Osteoblast (primary cell): ENCODE data around the gene SLAMF6. TPM values are rescaled to one million over a fixed set of nuclear protein-coding genes. Genes with fewer than 3 reads are reported as not detected.

Experiments
- DNase-seq: peaks from one replicate; pipeline ENCODE4 v3.0.0; 2011; ENCODE audit warnings: low spot score, mixed read lengths; ENCODE audit not compliant: insufficient read length; ENCODE audit errors: missing footprints
- H2AFZ ChIP-seq: 2 replicates; pipeline ENCODE4 v1.6.0; 2011; ENCODE audit warnings: mild to moderate bottlenecking, low read length
- H3K27ac ChIP-seq: 2 replicates; pipeline ENCODE4 v1.5.1; 2011; ENCODE audit warnings: mild to moderate bottlenecking, low read depth, low read length, moderate library complexity
- H3K27me3 ChIP-seq: 2 replicates; pipeline ENCODE4 v1.6.0; 2012; ENCODE audit warnings: mild to moderate bottlenecking, control low read depth, inconsistent platforms, low read length, moderate library complexity; ENCODE audit not compliant: insufficient read depth
- H3K36me3 ChIP-seq: 2 replicates; pipeline ENCODE4 v1.5.1; 2011; ENCODE audit warnings: mild to moderate bottlenecking, low read length, control low read depth, moderate library complexity; ENCODE audit not compliant: insufficient read depth
- H3K4me1 ChIP-seq: 2 replicates; pipeline ENCODE4 v1.5.1; 2011; ENCODE audit warnings: mild to moderate bottlenecking, low read length, control low read depth, moderate library complexity; ENCODE audit not compliant: insufficient read depth
- H3K4me2 ChIP-seq: 2 replicates; pipeline ENCODE4 v1.6.0; 2011; ENCODE audit warnings: mild to moderate bottlenecking, low read length; ENCODE audit not compliant: insufficient read depth
- H3K4me3 ChIP-seq: fragments of 200-600 bp; sonication (generic); 3 replicates; pipeline ENCODE4 v1.5.1; 2012; ENCODE audit warnings: mild to moderate bottlenecking, low read length, inconsistent platforms; ENCODE audit not compliant: insufficient read depth
- H3K79me2 ChIP-seq: 2 replicates; pipeline ENCODE4 v1.6.0; 2012; ENCODE audit warnings: mild to moderate bottlenecking, low read length, control low read depth, inconsistent platforms; ENCODE audit not compliant: insufficient read depth
- H3K9me3 ChIP-seq: 2 replicates; pipeline ENCODE4 v1.5.1; 2011; ENCODE audit warnings: low read depth, low read length, control low read depth
- H4K20me1 ChIP-seq: 2 replicates; pipeline ENCODE4 v1.6.0; 2012; ENCODE audit warnings: mild to moderate bottlenecking, low read length, control low read depth; ENCODE audit not compliant: insufficient read depth
- total RNA-seq: library from RNA; depleted of rRNA; stranded (reverse); fragments of >200 nt; gene quantifications from 2 replicates; pipeline ENCODE4 v1.2.3, GENCODE V29; 2012
- TF ChIP-seq, protein P1 (sequence below): IDR thresholded peaks from 2 replicates; pipeline ENCODE4 v1.5.1; 2011; ENCODE audit warnings: mild to moderate bottlenecking, low read depth, low read length, moderate library complexity; ENCODE audit errors: extremely low read depth

The SLAMF6 gene
- total RNA-seq, 1 donor, result not detected

DNA sequence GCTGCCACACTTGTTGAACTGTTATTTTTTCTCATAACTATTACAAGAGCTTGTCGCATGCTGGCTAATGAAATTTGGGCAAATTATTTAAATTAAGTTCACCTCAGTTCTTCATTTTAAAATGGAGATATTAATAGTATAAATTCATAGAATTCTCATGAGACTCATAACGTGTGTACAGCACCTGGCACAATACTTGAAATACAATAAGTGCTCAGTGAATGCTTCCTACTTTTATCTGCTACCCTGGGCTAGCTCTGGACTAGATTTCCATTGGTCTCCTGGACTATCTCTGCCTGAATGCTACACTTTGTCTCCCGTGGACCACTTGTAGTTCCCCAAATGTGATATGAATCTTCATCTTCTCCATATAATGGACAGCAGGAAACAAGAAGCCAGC lies 919 bp downstream of the SLAMF6 start:
- Histone ChIP-seq H3K9me3 (no peaks in the 10 kb centered on the region), H3K4me3 (no peak overlapping the region), H2AFZ (no peak overlapping the region), H3K79me2 (no peaks in the 10 kb centered on the region), H3K27ac (no peak overlapping the region), H4K20me1 (no peaks in the 10 kb centered on the region), H3K27me3 (no peaks in the 10 kb centered on the region), H3K4me2 (no peak overlapping the region), H3K36me3 (no peaks in the 10 kb centered on the region), H3K4me1 (no peaks in the 10 kb centered on the region)
- TF ChIP-seq, protein P1, sequence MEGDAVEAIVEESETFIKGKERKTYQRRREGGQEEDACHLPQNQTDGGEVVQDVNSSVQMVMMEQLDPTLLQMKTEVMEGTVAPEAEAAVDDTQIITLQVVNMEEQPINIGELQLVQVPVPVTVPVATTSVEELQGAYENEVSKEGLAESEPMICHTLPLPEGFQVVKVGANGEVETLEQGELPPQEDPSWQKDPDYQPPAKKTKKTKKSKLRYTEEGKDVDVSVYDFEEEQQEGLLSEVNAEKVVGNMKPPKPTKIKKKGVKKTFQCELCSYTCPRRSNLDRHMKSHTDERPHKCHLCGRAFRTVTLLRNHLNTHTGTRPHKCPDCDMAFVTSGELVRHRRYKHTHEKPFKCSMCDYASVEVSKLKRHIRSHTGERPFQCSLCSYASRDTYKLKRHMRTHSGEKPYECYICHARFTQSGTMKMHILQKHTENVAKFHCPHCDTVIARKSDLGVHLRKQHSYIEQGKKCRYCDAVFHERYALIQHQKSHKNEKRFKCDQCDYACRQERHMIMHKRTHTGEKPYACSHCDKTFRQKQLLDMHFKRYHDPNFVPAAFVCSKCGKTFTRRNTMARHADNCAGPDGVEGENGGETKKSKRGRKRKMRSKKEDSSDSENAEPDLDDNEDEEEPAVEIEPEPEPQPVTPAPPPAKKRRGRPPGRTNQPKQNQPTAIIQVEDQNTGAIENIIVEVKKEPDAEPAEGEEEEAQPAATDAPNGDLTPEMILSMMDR, result no peak
- no peak for DNase-seq

DNA sequence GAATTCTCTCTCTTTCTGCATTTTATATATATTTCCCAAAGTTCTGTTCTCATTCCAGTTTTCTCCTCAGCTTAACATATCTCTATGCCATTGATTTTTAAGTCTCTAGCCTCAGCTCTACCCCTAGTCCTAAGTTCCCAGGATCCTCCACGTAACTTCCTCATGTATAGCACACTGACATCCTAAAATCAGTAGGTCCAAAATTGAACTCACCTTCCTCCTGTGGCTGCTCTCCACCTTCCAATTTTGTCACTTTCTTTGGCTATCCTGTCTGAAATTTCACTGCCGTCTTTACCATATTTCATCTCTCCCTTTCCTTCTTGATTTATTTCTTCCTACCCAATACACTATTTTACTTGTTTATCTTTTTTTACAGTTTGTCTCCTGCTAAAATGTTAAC lies 1.5 kb downstream of the SLAMF6 start:
- no peak for DNase-seq
- no peak overlapping the region for H3K4me3 ChIP-seq

DNA sequence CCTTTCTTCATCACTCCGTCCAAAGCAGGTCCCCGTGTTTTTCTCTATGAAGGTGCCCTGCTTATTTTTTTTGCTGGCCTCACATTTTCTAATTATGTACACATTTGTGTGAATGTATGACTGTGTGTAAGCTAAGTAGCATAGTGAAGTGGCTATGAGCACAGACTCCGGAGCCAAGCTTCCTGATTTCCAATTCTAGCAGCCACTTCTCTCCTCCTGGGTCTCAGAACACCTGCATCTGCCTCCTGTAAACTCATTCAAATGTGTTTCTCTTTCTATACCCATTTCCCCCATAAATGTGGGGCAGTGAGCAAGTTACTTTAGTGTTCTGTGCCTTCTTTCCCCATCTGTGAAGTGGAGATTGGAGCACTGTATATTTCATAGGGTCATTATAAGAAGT lies 2.1 kb downstream of the SLAMF6 start:
- H3K27me3 ChIP-seq, result no peaks in the 10 kb centered on the region
- no peak overlapping the region for H2AFZ ChIP-seq
- H3K4me3 ChIP-seq, result no peak overlapping the region
- no peaks in the 10 kb centered on the region for H3K79me2 ChIP-seq
- no peaks in the 10 kb centered on the region for H4K20me1 ChIP-seq
- TF ChIP-seq, protein P1, result no peak
- H3K27ac ChIP-seq, result no peak overlapping the region
- no peak for DNase-seq
- H3K4me2 ChIP-seq, result no peak overlapping the region
- no peaks in the 10 kb centered on the region for H3K36me3 ChIP-seq
- no peaks in the 10 kb centered on the region for H3K9me3 ChIP-seq
- H3K4me1 ChIP-seq, result no peaks in the 10 kb centered on the region

More for the DNA sequence above, 1.5 kb downstream of the SLAMF6 start:
- Histone ChIP-seq H3K9me3 (no peaks in the 10 kb centered on the region), H3K27me3 (no peaks in the 10 kb centered on the region), H4K20me1 (no peaks in the 10 kb centered on the region), H3K4me1 (no peaks in the 10 kb centered on the region), H3K36me3 (no peaks in the 10 kb centered on the region), H3K27ac (no peak overlapping the region), H3K4me2 (no peak overlapping the region), H2AFZ (no peak overlapping the region), H3K79me2 (no peaks in the 10 kb centered on the region)
- TF ChIP-seq, protein P1, result no peak

DNA sequence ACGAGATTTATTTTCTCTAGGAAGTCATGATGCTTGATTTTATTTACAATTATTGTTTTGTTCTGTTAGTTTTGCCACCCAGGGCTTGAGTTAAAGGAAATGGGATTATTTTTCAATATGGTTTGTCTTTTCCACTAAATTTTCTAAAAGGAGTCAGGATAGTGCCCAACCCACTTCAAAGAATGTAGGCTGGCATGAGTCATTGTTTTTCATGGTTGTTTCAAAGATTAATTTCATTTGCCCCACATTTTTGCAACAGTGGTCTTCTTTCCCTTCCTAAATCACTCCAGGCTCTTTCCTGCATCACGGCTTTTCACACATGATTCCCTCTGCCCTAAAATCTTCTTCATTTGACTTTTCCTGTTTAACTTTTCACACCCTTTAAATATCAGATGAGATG lies 2.5 kb downstream of the SLAMF6 start:
- H3K4me1 ChIP-seq, result no peaks in the 10 kb centered on the region
- no peaks in the 10 kb centered on the region for H3K36me3 ChIP-seq
- H3K4me2 ChIP-seq, result no peak overlapping the region
- DNase-seq, result no peak
- no peaks in the 10 kb centered on the region for H3K27me3 ChIP-seq
- H3K4me3 ChIP-seq, result no peak overlapping the region
- H4K20me1 ChIP-seq, result no peaks in the 10 kb centered on the region
- no peak overlapping the region for H2AFZ ChIP-seq
- TF ChIP-seq, protein P1, result no peak
- no peaks in the 10 kb centered on the region for H3K9me3 ChIP-seq
- no peaks in the 10 kb centered on the region for H3K79me2 ChIP-seq
- no peak overlapping the region for H3K27ac ChIP-seq
